Breast epithelium (tissue), 3 donors: Measurements from ENCODE around the gene KRABD2. TPM values are rescaled to one million over a fixed set of nuclear protein-coding genes. Genes with fewer than 3 reads are reported as not detected.

Experiments
- total RNA-seq, 3 donors: library from RNA; depleted of rRNA; stranded (reverse); fragments of >200 nt; gene quantifications; one replicate each; pipeline ENCODE4 v1.1.0, GENCODE V29; 2016

Gene KRABD2

Other genes starting within 250 kb of the KRABD2 start
- gene PER1, start 224.3 kb downstream of the KRABD2 start, total RNA-seq: 100 to 1,000 TPM in 2 of 3 donors, 10 to 100 TPM in 1; 97.3 to 167 (median 115) TPM
- gene VAMP2, start 213.8 kb downstream of the KRABD2 start, total RNA-seq: 10 to 100 TPM; 21.8 to 30.2 (median 28.1) TPM
- 10 to 100 TPM; 15.7 to 83.1 (median 41.0) TPM for gene TMEM107, start 200.3 kb downstream of the KRABD2 start, total RNA-seq
- gene BORCS6, start 186.5 kb downstream of the KRABD2 start, total RNA-seq: 10 to 100 TPM in 2 of 3 donors, 1 to 10 TPM in 1; 8.5 to 11.5 (median 10.8) TPM
- 1 to 10 TPM in 2 of 3 donors, under 1 TPM in 1; 0.44 to 3.8 (median 1.6) TPM for gene AURKB, start 166.1 kb downstream of the KRABD2 start, total RNA-seq
- gene CTC1, start 128.6 kb downstream of the KRABD2 start, total RNA-seq: 10 to 100 TPM; 12.8 to 35.7 (median 32.1) TPM
- 10 to 100 TPM; 10.2 to 23.6 (median 18.7) TPM for gene PFAS, start 127.4 kb downstream of the KRABD2 start, total RNA-seq
- 10 to 100 TPM; 22.1 to 25.2 (median 23.1) TPM for gene RANGRF, start 88.0 kb downstream of the KRABD2 start, total RNA-seq
- gene SLC25A35, start 81.3 kb downstream of the KRABD2 start, total RNA-seq: 1 to 10 TPM in 2 of 3 donors, under 1 TPM in 1; 0.96 to 4.7 (median 3.3) TPM
- 10 to 100 TPM in 2 of 3 donors, 1 to 10 TPM in 1; 2.9 to 75.4 (median 11.5) TPM for gene ARHGEF15, start 66.5 kb downstream of the KRABD2 start, total RNA-seq
- gene ODF4, start 36.9 kb downstream of the KRABD2 start, total RNA-seq: not detected
- gene RPL26, start 6.5 kb upstream of the KRABD2 start, total RNA-seq: 1,000 to 10,000 TPM; 3,666 to 5,219 (median 4,419) TPM
- not detected for gene RNF222, start 21.1 kb upstream of the KRABD2 start, total RNA-seq
- 10 to 100 TPM; 51.1 to 80.6 (median 61.4) TPM for gene NDEL1, start 59.2 kb upstream of the KRABD2 start, total RNA-seq